ENCODE data around the gene ENTREP1.

The ENTREP1 gene

DNA sequence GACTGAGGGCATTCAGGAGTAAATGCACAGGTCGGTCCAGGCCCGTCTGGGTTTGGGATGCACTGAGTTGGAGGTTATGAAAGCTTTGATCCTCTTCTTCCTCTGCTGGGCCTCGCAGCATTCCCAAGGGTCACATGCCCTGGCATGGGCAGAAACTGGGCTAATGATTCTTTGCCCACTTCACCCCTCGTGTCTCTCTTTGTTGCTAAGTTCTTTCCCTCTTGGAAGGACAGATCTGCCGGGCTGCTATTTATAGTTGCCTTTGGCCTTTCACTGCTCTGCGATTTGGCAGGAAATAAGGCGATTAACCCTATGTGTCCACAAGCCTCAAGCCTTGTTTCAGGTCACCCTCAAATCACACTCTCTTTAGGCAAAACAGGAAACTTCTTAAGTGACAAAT lies 66.9 kb downstream of the ENTREP1 start:
- H3K4me3 ChIP-seq (ENCODE audit: low read depth, low read length, poor library complexity, severe bottlenecking): no peak overlapping the region
- H3K9ac ChIP-seq (ENCODE audit: low read length): no peak overlapping the region

DNA sequence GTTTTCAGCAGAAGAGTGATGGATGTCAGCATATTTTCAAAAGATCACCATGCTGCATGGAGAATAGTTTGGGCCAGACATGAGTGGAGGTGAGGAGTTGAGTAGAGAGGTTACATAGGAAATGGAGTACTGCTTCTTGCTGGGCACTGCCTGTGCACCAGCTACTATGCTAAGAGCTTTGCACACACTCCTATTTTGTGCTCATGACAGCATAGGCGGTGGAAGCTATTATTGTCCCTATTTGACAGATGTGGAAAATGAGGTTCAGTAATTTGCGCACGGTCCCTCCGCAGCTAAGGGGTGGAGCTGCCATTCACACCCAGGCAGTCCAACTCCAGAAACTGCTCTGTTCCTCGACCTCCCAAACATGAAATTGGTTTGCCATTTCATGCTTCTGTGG lies 67.8 kb downstream of the ENTREP1 start:
- H3K4me1 ChIP-seq (ENCODE audit: insufficient read depth, low read length, severe bottlenecking): no peaks in the 10 kb centered on the region
- H3K9ac ChIP-seq (ENCODE audit: low read length): no peak overlapping the region
- H4K20me1 ChIP-seq (ENCODE audit: insufficient read depth, low read length): no peaks in the 10 kb centered on the region
- no peaks in the 10 kb centered on the region for H3K36me3 ChIP-seq (ENCODE audit: insufficient read depth, low read length)
- TF ChIP-seq CTCF (IDR thresholded peaks at IDR 0.05; ENCODE audit: low read length): no peak
- no peak for TF ChIP-seq EZH2 (IDR thresholded peaks at IDR 0.05; ENCODE audit: borderline replicate concordance, low read length)
- no peak overlapping the region for H3K4me3 ChIP-seq (ENCODE audit: low read depth, low read length, poor library complexity, severe bottlenecking)
- H3K27me3 ChIP-seq (ENCODE audit: insufficient read depth, low read length): no peaks in the 10 kb centered on the region
- no peaks in the 10 kb centered on the region for H3K9me2 ChIP-seq (ENCODE audit: low read depth, low read length)
- no peaks in the 10 kb centered on the region for H3K9me3 ChIP-seq (ENCODE audit: low read length)
- no peak overlapping the region for H3K4me2 ChIP-seq (ENCODE audit: low read length)
- no peak overlapping the region for H2AFZ ChIP-seq (ENCODE audit: low read length)
- H3F3A ChIP-seq (ENCODE audit: insufficient read depth, low read length): no peaks in the 10 kb centered on the region
- H3K27ac ChIP-seq (ENCODE audit: low read depth, low read length, poor library complexity, severe bottlenecking): no peak overlapping the region
- no peaks in the 10 kb centered on the region for H3K79me2 ChIP-seq (ENCODE audit: insufficient read depth, low read length)

More for the DNA sequence above, 66.9 kb downstream of the ENTREP1 start:
- no peaks in the 10 kb centered on the region for H3K36me3 ChIP-seq (ENCODE audit: insufficient read depth, low read length)
- no peaks in the 10 kb centered on the region for H3K9me3 ChIP-seq (ENCODE audit: low read length)
- H3K27ac ChIP-seq (ENCODE audit: low read depth, low read length, poor library complexity, severe bottlenecking): no peak overlapping the region
- no peaks in the 10 kb centered on the region for H3F3A ChIP-seq (ENCODE audit: insufficient read depth, low read length)
- H3K79me2 ChIP-seq (ENCODE audit: insufficient read depth, low read length): no peaks in the 10 kb centered on the region
- H3K9me2 ChIP-seq (ENCODE audit: low read depth, low read length): no peaks in the 10 kb centered on the region
- no peak overlapping the region for H2AFZ ChIP-seq (ENCODE audit: low read length)
- H3K27me3 ChIP-seq (ENCODE audit: insufficient read depth, low read length): no peaks in the 10 kb centered on the region
- no peak for TF ChIP-seq EZH2 (IDR thresholded peaks at IDR 0.05; ENCODE audit: borderline replicate concordance, low read length)
- no peak for TF ChIP-seq CTCF (IDR thresholded peaks at IDR 0.05; ENCODE audit: low read length)
- H3K4me1 ChIP-seq (ENCODE audit: insufficient read depth, low read length, severe bottlenecking): no peaks in the 10 kb centered on the region
- no peaks in the 10 kb centered on the region for H4K20me1 ChIP-seq (ENCODE audit: insufficient read depth, low read length)
- H3K4me2 ChIP-seq (ENCODE audit: low read length): no peak overlapping the region

DNA sequence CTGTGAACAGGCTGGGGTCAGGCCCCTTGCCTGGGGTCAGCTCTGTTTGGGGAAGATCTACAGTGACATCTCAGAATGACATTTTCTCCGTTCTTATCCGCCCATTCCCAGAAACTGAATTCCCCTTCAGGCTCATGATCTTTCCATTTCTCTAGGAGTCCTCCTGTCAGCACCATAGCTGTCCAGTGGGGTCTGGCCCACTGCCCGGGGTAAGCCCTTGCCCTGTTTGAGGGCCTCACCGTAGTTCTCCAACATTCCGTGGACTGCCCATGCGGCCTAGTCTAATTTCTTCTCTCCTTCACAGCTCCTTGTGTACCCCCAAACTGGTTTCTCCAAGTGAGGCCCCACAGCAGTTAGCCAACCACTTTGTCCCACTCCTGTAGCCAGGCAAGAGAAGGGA lies 68.4 kb downstream of the ENTREP1 start:
- no peak for TF ChIP-seq EZH2 (IDR thresholded peaks at IDR 0.05; ENCODE audit: borderline replicate concordance, low read length)
- no peak for TF ChIP-seq CTCF (IDR thresholded peaks at IDR 0.05; ENCODE audit: low read length)
- H4K20me1 ChIP-seq (ENCODE audit: insufficient read depth, low read length): no peaks in the 10 kb centered on the region
- no peaks in the 10 kb centered on the region for H3K27me3 ChIP-seq (ENCODE audit: insufficient read depth, low read length)
- no peaks in the 10 kb centered on the region for H3K79me2 ChIP-seq (ENCODE audit: insufficient read depth, low read length)
- H3K27ac ChIP-seq (ENCODE audit: low read depth, low read length, poor library complexity, severe bottlenecking): no peak overlapping the region
- no peak overlapping the region for H3K4me3 ChIP-seq (ENCODE audit: low read depth, low read length, poor library complexity, severe bottlenecking)
- no peaks in the 10 kb centered on the region for H3K9me2 ChIP-seq (ENCODE audit: low read depth, low read length)
- H3K9ac ChIP-seq (ENCODE audit: low read length): no peak overlapping the region
- H3K4me1 ChIP-seq (ENCODE audit: insufficient read depth, low read length, severe bottlenecking): no peaks in the 10 kb centered on the region
- H2AFZ ChIP-seq (ENCODE audit: low read length): no peak overlapping the region
- H3F3A ChIP-seq (ENCODE audit: insufficient read depth, low read length): no peaks in the 10 kb centered on the region
- no peaks in the 10 kb centered on the region for H3K9me3 ChIP-seq (ENCODE audit: low read length)
- H3K4me2 ChIP-seq (ENCODE audit: low read length): no peak overlapping the region
- no peaks in the 10 kb centered on the region for H3K36me3 ChIP-seq (ENCODE audit: insufficient read depth, low read length)
